Progenitor cell of endocrine pancreas (in vitro differentiated cells): Measurements from ENCODE around the gene ARNT2. TPM values are rescaled to one million over a fixed set of nuclear protein-coding genes. Genes with fewer than 3 reads are reported as not detected.

Experiments
- DNase-seq: peaks from one replicate; pipeline ENCODE4 v3.0.0; 2021; ENCODE audit warnings: low spot score; ENCODE audit not compliant: unreplicated experiment
- H3K27ac Mint-ChIP-seq: 2 replicates; pipeline ENCODE4 v1.8.0; 2021; ENCODE audit warnings: mild to moderate bottlenecking, moderate library complexity, mixed read lengths
- H3K27me3 Mint-ChIP-seq: 2 replicates; pipeline ENCODE4 v1.8.0; 2021; ENCODE audit warnings: mixed read lengths
- H3K36me3 Mint-ChIP-seq: 2 replicates; pipeline ENCODE4 v1.8.0; 2022; ENCODE audit warnings: mixed read lengths; ENCODE audit not compliant: insufficient read depth
- H3K4me1 Mint-ChIP-seq: 2 replicates; pipeline ENCODE4 v1.8.0; 2021; ENCODE audit warnings: low read depth, mixed read lengths
- H3K4me3 Mint-ChIP-seq: 2 replicates; pipeline ENCODE4 v1.8.0; 2021; ENCODE audit warnings: low read depth, mild to moderate bottlenecking, moderate library complexity, mixed read lengths
- H3K9me3 Mint-ChIP-seq: 2 replicates; pipeline ENCODE4 v1.8.0; 2021; ENCODE audit warnings: low read depth, mixed read lengths
- total RNA-seq: library from RNA; stranded (reverse); gene quantifications from 2 replicates; pipeline ENCODE4 v1.2.1, GENCODE V29; 2021
- TF ChIP-seq, protein P1 (sequence below): fragments of 200-600 bp; sonication (generic); IDR thresholded peaks from one replicate; pipeline ENCODE4 v1.5.0; 2021; ENCODE audit warnings: antibody characterized with exemption, mild to moderate bottlenecking; ENCODE audit not compliant: unreplicated experiment

ARNT2 gene
- total RNA-seq, 1 donor from 2014 or later, result 37.3 TPM

DNA sequence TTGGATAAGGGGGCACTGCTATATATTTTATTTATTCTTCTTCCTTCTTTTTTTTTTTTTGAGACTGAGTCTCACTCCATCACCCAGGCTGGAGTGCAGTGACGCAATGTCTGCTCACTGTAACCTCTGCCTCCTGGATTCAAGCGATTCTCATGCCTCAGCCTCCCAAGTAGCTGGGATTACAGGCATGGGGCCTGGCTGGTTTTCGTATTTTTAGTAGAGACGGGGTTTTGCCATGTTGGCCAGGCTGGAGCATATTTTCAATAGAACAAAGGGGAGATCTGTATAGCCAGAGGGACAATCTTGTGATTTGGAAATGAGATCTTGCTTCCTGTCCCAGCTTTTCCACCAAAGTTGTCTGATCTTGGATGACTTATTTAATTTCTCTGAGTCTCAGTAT, 157.9 kb downstream of the ARNT2 start:
- no peak for DNase-seq
- Mint-ChIP-seq H3K9me3 (no peaks in the 10 kb centered on the region), H3K27me3 (no peaks in the 10 kb centered on the region), H3K27ac (no peak overlapping the region), H3K4me3 (no peak overlapping the region), H3K36me3 (peaks cover 30% of the 10 kb centered on the region), H3K4me1 (no peaks in the 10 kb centered on the region)
- TF ChIP-seq, protein P1, sequence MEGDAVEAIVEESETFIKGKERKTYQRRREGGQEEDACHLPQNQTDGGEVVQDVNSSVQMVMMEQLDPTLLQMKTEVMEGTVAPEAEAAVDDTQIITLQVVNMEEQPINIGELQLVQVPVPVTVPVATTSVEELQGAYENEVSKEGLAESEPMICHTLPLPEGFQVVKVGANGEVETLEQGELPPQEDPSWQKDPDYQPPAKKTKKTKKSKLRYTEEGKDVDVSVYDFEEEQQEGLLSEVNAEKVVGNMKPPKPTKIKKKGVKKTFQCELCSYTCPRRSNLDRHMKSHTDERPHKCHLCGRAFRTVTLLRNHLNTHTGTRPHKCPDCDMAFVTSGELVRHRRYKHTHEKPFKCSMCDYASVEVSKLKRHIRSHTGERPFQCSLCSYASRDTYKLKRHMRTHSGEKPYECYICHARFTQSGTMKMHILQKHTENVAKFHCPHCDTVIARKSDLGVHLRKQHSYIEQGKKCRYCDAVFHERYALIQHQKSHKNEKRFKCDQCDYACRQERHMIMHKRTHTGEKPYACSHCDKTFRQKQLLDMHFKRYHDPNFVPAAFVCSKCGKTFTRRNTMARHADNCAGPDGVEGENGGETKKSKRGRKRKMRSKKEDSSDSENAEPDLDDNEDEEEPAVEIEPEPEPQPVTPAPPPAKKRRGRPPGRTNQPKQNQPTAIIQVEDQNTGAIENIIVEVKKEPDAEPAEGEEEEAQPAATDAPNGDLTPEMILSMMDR, result no peak

GRCh38 chr15:80562846-80563245, 158.7 kb downstream of the ARNT2 start:
- H3K9me3 Mint-ChIP-seq, result no peaks in the 10 kb centered on the region
- TF ChIP-seq, protein P1, result no peak
- H3K4me1 Mint-ChIP-seq, result no peaks in the 10 kb centered on the region
- no peak overlapping the region for H3K4me3 Mint-ChIP-seq
- H3K36me3 Mint-ChIP-seq, result peaks cover 24% of the 10 kb centered on the region
- DNase-seq, result no peak
- no peaks in the 10 kb centered on the region for H3K27me3 Mint-ChIP-seq
- no peak overlapping the region for H3K27ac Mint-ChIP-seq

DNA sequence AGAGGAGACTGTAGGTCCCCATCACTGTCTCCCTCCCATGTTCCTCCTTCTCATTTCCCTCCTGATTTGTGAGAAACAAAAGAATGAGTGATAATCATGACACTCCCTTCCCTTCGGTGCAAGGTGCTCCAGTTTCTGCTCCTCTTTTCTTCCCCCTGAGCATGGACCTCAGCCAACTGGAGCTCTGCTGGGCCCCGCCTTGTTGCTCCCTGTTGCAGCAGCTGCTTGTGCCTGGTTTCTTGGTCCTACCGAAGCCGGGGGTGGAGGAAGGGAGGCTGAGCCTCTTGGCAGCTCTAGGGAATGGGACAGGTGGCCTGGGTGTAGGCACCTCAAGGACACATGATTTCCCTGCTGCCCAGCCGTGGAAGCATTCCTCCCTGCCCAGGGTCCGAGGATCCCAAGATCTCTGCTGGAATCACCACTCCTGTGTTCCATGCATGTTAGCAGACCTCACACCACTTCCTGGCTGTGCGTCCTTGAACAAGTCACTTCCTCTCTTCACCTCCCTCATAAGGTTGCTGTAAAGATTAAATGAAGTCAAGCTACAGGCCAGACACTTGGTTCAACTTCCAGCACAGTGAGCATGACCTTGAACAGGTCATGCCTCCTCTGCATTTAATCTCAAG, 159.3 kb downstream of the ARNT2 start:
- no peak overlapping the region for H3K4me3 Mint-ChIP-seq
- TF ChIP-seq, protein P1, result no peak
- no peaks in the 10 kb centered on the region for H3K4me1 Mint-ChIP-seq
- H3K9me3 Mint-ChIP-seq, result no peaks in the 10 kb centered on the region
- peaks cover 21% of the 10 kb centered on the region for H3K36me3 Mint-ChIP-seq
- no peak for DNase-seq
- H3K27ac Mint-ChIP-seq, result peak overlapping the region; percentile 30
- H3K27me3 Mint-ChIP-seq, result no peaks in the 10 kb centered on the region

GRCh38 chr15:80564056-80564455, 159.9 kb downstream of the ARNT2 start:
- no peak overlapping the region for H3K4me3 Mint-ChIP-seq
- no peak overlapping the region for H3K27ac Mint-ChIP-seq
- H3K36me3 Mint-ChIP-seq, result peaks cover 21% of the 10 kb centered on the region
- H3K4me1 Mint-ChIP-seq, result no peaks in the 10 kb centered on the region
- no peaks in the 10 kb centered on the region for H3K27me3 Mint-ChIP-seq
- no peaks in the 10 kb centered on the region for H3K9me3 Mint-ChIP-seq
- no peak for DNase-seq
- TF ChIP-seq, protein P1, result no peak

DNA sequence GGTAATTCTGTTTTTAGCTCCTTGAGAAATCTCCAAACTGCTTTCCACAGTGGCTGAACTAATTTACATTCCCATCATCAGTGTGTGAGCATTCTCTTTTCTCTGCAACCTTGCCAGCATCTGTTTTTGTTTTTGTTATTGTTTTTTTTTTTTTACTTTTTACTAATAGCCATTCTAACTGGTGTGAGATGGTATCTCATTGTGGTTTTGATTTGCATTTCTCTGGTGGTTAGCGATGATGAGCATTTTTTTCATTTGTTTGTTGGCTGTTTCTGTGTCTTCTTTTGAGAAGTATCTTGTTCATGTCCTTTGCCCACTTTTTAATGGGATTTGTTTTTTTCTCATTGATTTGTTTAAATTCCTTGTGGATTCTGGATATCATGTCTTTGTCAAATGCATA, 161.2 kb downstream of the ARNT2 start:
- DNase-seq, result no peak
- Mint-ChIP-seq H3K27me3 (no peaks in the 10 kb centered on the region), H3K27ac (no peak overlapping the region), H3K4me3 (no peak overlapping the region), H3K36me3 (peaks cover 21% of the 10 kb centered on the region), H3K9me3 (no peaks in the 10 kb centered on the region), H3K4me1 (no peaks in the 10 kb centered on the region)
- TF ChIP-seq, protein P1, result no peak
